K562 (cell line): ENCODE results near the gene LOXL3. TPM values are rescaled to one million over a fixed set of nuclear protein-coding genes. Genes with fewer than 3 reads are reported as not detected.
A peak's percentile ranks its signal among the peaks of the same experiment; 100 is the strongest.

Experiments
- ATAC-seq: fragments of 200-7000 bp; cut with Tn5 transposase; 3 replicates; pipeline ENCODE4 v1.9.1; 2020; ENCODE audit warnings: moderate library complexity
- BruUV-seq: library from RNA; stranded (reverse); fragments of 400-500 nt; replicated peaks from 2 replicates; lab custom pipeline; 2021; lab: Mats Ljungman, UMichigan
- CTCF ChIA-PET: fragments of 300-600 bp; formaldehyde crosslinking; extraction: SDS; loops from one replicate; lab custom pipeline; 2021; ENCODE audit warnings: low intra/inter-chr PET ratio; lab: Yijun Ruan, JAX
- POLR2A ChIA-PET: fragments of 300-600, 350-650 bp; sonication (Branson Sonifier 250); formaldehyde crosslinking; extraction: SDS; loops from one replicate; lab custom pipeline; 2021; ENCODE audit warnings: antibody characterized with exemption, inconsistent platforms; lab: Yijun Ruan, JAX
- DNase-seq, 4 experiments: peaks; one replicate each; pipeline versions ENCODE4 v3.0.0 to v3.0.0-alpha.2; 2011 to 2018; ENCODE audit warnings: low spot score in 3 of 4, mixed read lengths in 3 of 4; ENCODE audit errors: extremely low read depth in 1 of 4
- FAIRE-seq: peaks from 2 replicates; lab custom pipeline; 2011; peaks lifted over from hg19 to GRCh38; lab: Jason Lieb, UNC
- H2AFZ ChIP-seq: 2 replicates; pipeline ENCODE4 v1.6.0; 2011; ENCODE audit warnings: low read depth, low read length, control low read depth, inconsistent platforms
- H3K27ac ChIP-seq: fragments of 200-600 bp; 3 replicates; pipeline ENCODE4 v1.8.0; 2011; ENCODE audit warnings: low read depth, mild to moderate bottlenecking, control low read depth, inconsistent platforms, low read length, moderate library complexity, mixed read lengths; ENCODE audit errors: extremely low read depth
- H3K27me3 ChIP-seq, 2 experiments: fragments of 300-600 bp in 1 of 2; 2 replicates in 1 of 2; 3 replicates in 1 of 2; pipeline versions ENCODE4 v1.6.0 to v1.8.0; 2011; ENCODE audit warnings: inconsistent platforms in 2 of 2, low read length in 2 of 2, mild to moderate bottlenecking in 1 of 2, mixed read lengths in 1 of 2, moderate library complexity in 1 of 2; ENCODE audit not compliant: control insufficient read depth in 2 of 2, insufficient read depth in 2 of 2
- H3K36me3 ChIP-seq: fragments of 300-600 bp; 3 replicates; pipeline ENCODE4 v1.8.0; 2011; ENCODE audit warnings: mild to moderate bottlenecking, low read length, inconsistent platforms; ENCODE audit not compliant: control insufficient read depth, insufficient read depth
- H3K4me1 ChIP-seq, 2 experiments: fragments of 200-600 bp in 1 of 2; replicated peaks in 1 of 2; 2 replicates in 1 of 2; 3 replicates in 1 of 2; pipeline versions ENCODE4 v1.5.1 to v1.8.0; 2011; ENCODE audit warnings: inconsistent platforms in 2 of 2, low read length in 2 of 2, mild to moderate bottlenecking in 1 of 2, mixed read lengths in 1 of 2, moderate library complexity in 1 of 2; ENCODE audit not compliant: control insufficient read depth in 2 of 2, insufficient read depth in 2 of 2
- H3K4me2 ChIP-seq: 2 replicates; pipeline ENCODE4 v1.6.1; 2011; ENCODE audit warnings: low read length, control low read depth, inconsistent platforms, mixed read lengths; ENCODE audit not compliant: insufficient read depth
- H3K4me3 ChIP-seq: fragments of 200-600 bp; sonication (generic), shearing (Covaris generic); 2 replicates; pipeline ENCODE4 v1.5.1; 2016; ENCODE audit warnings: control low read depth, inconsistent platforms
- H3K79me2 ChIP-seq: fragments of 200-600 bp; 3 replicates; pipeline ENCODE4 v1.8.0; 2011; ENCODE audit warnings: low read length, inconsistent platforms; ENCODE audit not compliant: control insufficient read depth, insufficient read depth
- H3K9ac ChIP-seq, 2 experiments: 2 replicates each; pipeline versions ENCODE4 v1.6.0 to v1.6.1; 2011; ENCODE audit warnings: low read depth in 2 of 2, low read length in 2 of 2, control low read depth in 1 of 2, inconsistent platforms in 1 of 2, mild to moderate bottlenecking in 1 of 2, mixed read lengths in 1 of 2; ENCODE audit not compliant: insufficient read depth in 1 of 2
- H3K9me1 ChIP-seq: one replicate; pipeline ENCODE4 v1.6.0; 2011; ENCODE audit warnings: inconsistent platforms, mild to moderate bottlenecking, low read length, moderate library complexity; ENCODE audit not compliant: control insufficient read depth, insufficient read depth
- H3K9me3 ChIP-seq: replicated peaks from 2 replicates; pipeline ENCODE4 v1.5.1; 2011; ENCODE audit warnings: low read depth, low read length, inconsistent platforms; ENCODE audit not compliant: control insufficient read depth, insufficient read depth
- H4K20me1 ChIP-seq: replicated peaks from 2 replicates; pipeline ENCODE4 v1.6.1; 2011; ENCODE audit warnings: low read length, inconsistent platforms, mixed read lengths; ENCODE audit not compliant: control insufficient read depth, insufficient read depth
- ATF6 ChIP-seq: sonication (generic); formaldehyde crosslinking; IDR thresholded peaks from 2 replicates; pipeline ENCODE4 v1.4.0; 2020; ENCODE audit warnings: mild to moderate bottlenecking, missing genetic modification reagents
- BHLHE40 ChIP-seq: IDR thresholded peaks from 2 replicates; pipeline ENCODE4 v1.6.1; 2011; ENCODE audit warnings: low read length, improper control_type of control experiment
- BRF1 ChIP-seq: IDR thresholded peaks from 3 replicates; pipeline ENCODE4 v1.6.1; 2011; ENCODE audit warnings: borderline replicate concordance, mild to moderate bottlenecking; ENCODE audit not compliant: insufficient read length; ENCODE audit errors: extremely low read depth
- C11orf30 ChIP-seq: fragments of 450-650 bp; IDR thresholded peaks from 2 replicates; pipeline ENCODE4 v1.6.1; 2016; ENCODE audit warnings: low read depth, mild to moderate bottlenecking
- GABPB2 ChIP-seq: fragments of 250-450 bp; sonication (Bioruptor Pico); conservative IDR thresholded peaks from 2 replicates; pipeline ENCODE4 v1.5.1; 2021; ENCODE audit warnings: mild to moderate bottlenecking
- HSF4 ChIP-seq: fragments of 250-450 bp; sonication (Bioruptor Pico); IDR thresholded peaks from 2 replicates; pipeline ENCODE4 v2.1.2; 2022; ENCODE audit warnings: mild to moderate bottlenecking, moderate library complexity, borderline replicate concordance
- MAFF ChIP-seq: IDR thresholded peaks from 2 replicates; pipeline ENCODE4 v1.6.1; 2012; ENCODE audit warnings: low read length, improper control_type of control experiment
- MITF ChIP-seq: IDR thresholded peaks from 2 replicates; pipeline ENCODE4 v1.6.1; 2014; ENCODE audit warnings: antibody characterized with exemption
- SIN3B ChIP-seq: fragments of 450-650 bp; IDR thresholded peaks from 2 replicates; pipeline ENCODE4 v1.6.1; 2017; ENCODE audit warnings: low read depth, mild to moderate bottlenecking, moderate library complexity
- TCFL5 ChIP-seq: fragments of 250-450 bp; sonication (Bioruptor Pico); conservative IDR thresholded peaks from 2 replicates; pipeline ENCODE4 v1.6.1; 2021; ENCODE audit warnings: mild to moderate bottlenecking, moderate library complexity, matching md5 sums
- TFAP4 ChIP-seq: sonication (generic); formaldehyde crosslinking; IDR thresholded peaks from 2 replicates; pipeline ENCODE4 v1.8.0; 2022; ENCODE audit warnings: missing genetic modification reagents, mild to moderate bottlenecking, moderate library complexity, borderline replicate concordance
- THRAP3 ChIP-seq: fragments of 450-650 bp; IDR thresholded peaks from 2 replicates; pipeline ENCODE4 v1.6.1; 2016; ENCODE audit warnings: mild to moderate bottlenecking, inconsistent platforms, borderline replicate concordance
- WHSC1 ChIP-seq: IDR thresholded peaks from one replicate; pipeline ENCODE4 v1.6.1; 2012; ENCODE audit warnings: low read length, control low read depth, inconsistent platforms
- ZBTB33 ChIP-seq: sonication (generic); formaldehyde crosslinking; IDR thresholded peaks from 2 replicates; pipeline ENCODE4 v1.8.1; 2023; ENCODE audit warnings: mild to moderate bottlenecking, missing genetic modification reagents
- ZNF184 ChIP-seq: sonication (generic); formaldehyde crosslinking; IDR thresholded peaks from 2 replicates; pipeline ENCODE4 v1.5.0; 2020; ENCODE audit warnings: missing genetic modification reagents
- WGBS: fragments of 100-300 bp; shearing (Covaris generic); methylation state at CpG from one replicate; pipeline ENCODE4 v1.1.6; 2016; ENCODE audit warnings: low coverage, mixed read lengths; ENCODE audit not compliant: insufficient coverage; ENCODE audit errors: missing lambda C conversion rate; 5-methylcytosine and 5-hydroxymethylcytosine counted together
- in situ Hi-C: fragments of 300-500 bp; cut with MboI; formaldehyde crosslinking; loops from 4 replicates; pipeline ENCODE4 v1.15.0; 2018; ENCODE audit warnings: inconsistent platforms, mixed read lengths
- intact Hi-C: fragments of 100-400 bp; cut with micrococcal nuclease; formaldehyde crosslinking; loops from 2 replicates; pipeline ENCODE4 v1.14.2; 2022
- polyA plus RNA-seq, 8 experiments: library from polyadenylated mRNA; depleted of rRNA in 4 of 8; stranded (reverse) in 5 of 8; unstranded in 3 of 8; fragments of >200 nt; fragmentation: Nextera tagmentation in 2 of 8; fragmentation: Illumina TruSeq in 1 of 8; extraction: Ambion mirVana in 2 of 8; extraction: Trizol in 1 of 8; gene quantifications; 2 replicates each; pipeline versions ENCODE4 v1.2.1 to v1.2.3, GENCODE V29; 2011 to 2014; ENCODE audit warnings: inconsistent platforms in 1 of 8, missing spikeins in 1 of 8
- total RNA-seq, 7 experiments: library from RNA; depleted of rRNA in 6 of 7; stranded (reverse); fragments of >200 nt in 6 of 7; fragmentation: Illumina TruSeq in 2 of 7; extraction: Trizol in 2 of 7; gene quantifications; 2 replicates each; pipeline versions ENCODE4 v1.2.1 to v1.2.3, GENCODE V29; 2011 to 2021; ENCODE audit warnings: low replicate concordance in 1 of 7

LOXL3 gene
- total and polyA plus RNA-seq, 9 of the 15 experiments (the other 6 are each of a cell fraction or from before 2014, with no cell fraction given) = 0.22 to 0.99 (median 0.31) TPM

GRCh38 chr2:74552914-74553811, 579 bp downstream of the LOXL3 start:
- H3K36me3 ChIP-seq = peaks cover 17% of the 10 kb centered on the region; the same call in 1 of the 3 replicates
- H3K9me1 ChIP-seq = no peaks in the 10 kb centered on the region
- H4K20me1 ChIP-seq = no peaks in the 10 kb centered on the region
- peak overlapping the region; percentile 95 for H3K4me2 ChIP-seq
- no peak overlapping the region; the same call in 1 of the 2 replicates for H3K4me3 ChIP-seq
- BruUV-seq = TSS peak; percentile 69
- peaks cover 16% of the 10 kb centered on the region; the same call in 2 of the 3 replicates for H3K79me2 ChIP-seq
- DNase-seq (peak in 1 of 4 experiments; percentile 27), FAIRE-seq (peak; percentile 11), ATAC-seq (no peak)
- intact Hi-C loops (no loop called here), in situ Hi-C loops (no loop called here)
- peak overlapping the region; percentile 90 for H2AFZ ChIP-seq
- H3K4me1 ChIP-seq = peaks cover 22 to 64% of the 10 kb centered on the region in 2 experiments
- ChIA-PET POLR2A (interaction anchor here (0.6 to 1.1 kb wide), 2 partner anchors 22 to 44 kb away, joined by 4 to 5 read pairs; no protein-coding TSS in a partner anchor), CTCF (interaction anchor here (0.5 kb wide), 1 partner anchor 301 kb away, joined by 3 read pairs; no protein-coding TSS in a partner anchor)
- 46% methylated on average over 17 of the region's 27 CpGs for WGBS
- no peaks in the 10 kb centered on the region for H3K27me3 ChIP-seq
- no peaks in the 10 kb centered on the region for H3K9me3 ChIP-seq
- H3K9ac ChIP-seq = peak overlapping the region; percentile 83 to 99; a peak in 3 of 4 replicates
- H3K27ac ChIP-seq = peak overlapping the region; percentile 92; the same call in 1 of the 3 replicates
- TF ChIP-seq BHLHE40 (no peak), THRAP3 (no peak), C11orf30 (no peak), HSF4 (CRISPR knock-in tag) (no peak), WHSC1 (no peak), GABPB2 (CRISPR knock-in tag) (no peak), ZNF184 (CRISPR knock-in tag) (no peak), TFAP4 (CRISPR knock-in tag) (peak; percentile 36; the same call in 1 of the 2 replicates), MAFF (no peak), ZBTB33 (CRISPR knock-in tag) (peak; percentile 81), TCFL5 (CRISPR knock-in tag) (no peak), BRF1 (no peak), SIN3B (no peak), MITF (no peak), ATF6 (CRISPR knock-in tag) (no peak)
